ENCODE measurements around the gene IRF7. TPM values are rescaled to one million over a fixed set of nuclear protein-coding genes. Genes with fewer than 3 reads are reported as not detected.

IRF7 gene
- total RNA-seq, 1 donor from 2014 or later, result 18.9 TPM

- DNase-seq (ENCODE audit: extremely low spot score in 2 of 2), result no peak
- Histone ChIP-seq H3K36me3 (no peaks in the 10 kb centered on the region), H3K27ac (no peak overlapping the region)
Observed at GRCh38 chr11:628056-628455, 12.3 kb upstream of the IRF7 start.

GRCh38 chr11:627308-627576 lies 11.5 kb upstream of the IRF7 start:
- H3K4me1 ChIP-seq, result peaks cover 5% of the 10 kb centered on the region
- no peaks in the 10 kb centered on the region for H3K36me3 ChIP-seq
- H3K4me3 ChIP-seq, result no peak overlapping the region
- no peak overlapping the region for H3K27ac ChIP-seq
- no peaks in the 10 kb centered on the region for H3K27me3 ChIP-seq
- intact Hi-C loops (cut with DNase I), result no loop called here
- no peaks in the 10 kb centered on the region for H3K9me3 ChIP-seq
- TF ChIP-seq POLR2A (IDR thresholded peaks at IDR 0.05) (no peak), CTCF (IDR thresholded peaks at IDR 0.05) (no peak), POLR2AphosphoS5 (IDR thresholded peaks at IDR 0.05; ENCODE audit: insufficient read depth in 1 of 2, low read depth in 1 of 2) (no peak)
- DNase-seq (ENCODE audit: extremely low spot score in 2 of 2), result no peak

More at GRCh38 chr11:628056-628455, 12.3 kb upstream of the IRF7 start:
- peaks cover 5% of the 10 kb centered on the region for H3K4me1 ChIP-seq
- H3K9me3 ChIP-seq, result no peaks in the 10 kb centered on the region
- no peak overlapping the region for H3K4me3 ChIP-seq
- TF ChIP-seq POLR2AphosphoS5 (IDR thresholded peaks at IDR 0.05; ENCODE audit: insufficient read depth in 1 of 2, low read depth in 1 of 2), result no peak
- intact Hi-C loops (cut with DNase I), result no loop called here
- H3K27me3 ChIP-seq, result no peaks in the 10 kb centered on the region

- no peaks in the 10 kb centered on the region for H3K9me3 ChIP-seq
- no peak within 1 kb of the TSS for H3K4me3 ChIP-seq
- intact Hi-C loops (cut with DNase I), result no loop called here
- peaks cover 5% of the 10 kb centered on the region for H3K4me1 ChIP-seq
- DNase-seq (ENCODE audit: extremely low spot score in 2 of 2), result no peak
- no peak for TF ChIP-seq CTCF (IDR thresholded peaks at IDR 0.05)
- TF ChIP-seq POLR2A (IDR thresholded peaks at IDR 0.05), result no peak
- no peak for TF ChIP-seq POLR2AphosphoS5 (IDR thresholded peaks at IDR 0.05; ENCODE audit: insufficient read depth in 1 of 2, low read depth in 1 of 2)
- H3K27me3 ChIP-seq, result no peaks in the 10 kb centered on the region
- H3K36me3 ChIP-seq, result no peaks in the 10 kb centered on the region
- no peak within 1 kb of the TSS for H3K27ac ChIP-seq
Observed at GRCh38 chr11:626475-627307, 10.9 kb upstream of the IRF7 start, which contains the start of gene SCT. SCT (minus strand) TSS chr11:627181; CDS start chr11:627143, 38 bp downstream.

GRCh38 chr11:625636-626268 lies 10.0 kb upstream of the IRF7 start:
- no peak for TF ChIP-seq POLR2A (IDR thresholded peaks at IDR 0.05)
- TF ChIP-seq CTCF (IDR thresholded peaks at IDR 0.05), result no peak
- TF ChIP-seq POLR2AphosphoS5 (IDR thresholded peaks at IDR 0.05; ENCODE audit: insufficient read depth in 1 of 2, low read depth in 1 of 2), result no peak
- Histone ChIP-seq H3K9me3 (no peaks in the 10 kb centered on the region), H3K27ac (no peak overlapping the region), H3K4me1 (peaks cover 5% of the 10 kb centered on the region), H3K27me3 (no peaks in the 10 kb centered on the region), H3K36me3 (no peaks in the 10 kb centered on the region), H3K4me3 (no peak overlapping the region)
- DNase-seq (ENCODE audit: extremely low spot score in 2 of 2), result no peak
- intact Hi-C loops (cut with DNase I), result no loop called here

- TF ChIP-seq POLR2AphosphoS5 (IDR thresholded peaks at IDR 0.05; ENCODE audit: insufficient read depth in 1 of 2, low read depth in 1 of 2), result no peak
- no peak for TF ChIP-seq POLR2A (IDR thresholded peaks at IDR 0.05)
- no peak for TF ChIP-seq CTCF (IDR thresholded peaks at IDR 0.05)
- DNase-seq (ENCODE audit: extremely low spot score in 2 of 2), result no peak
- H3K27me3 ChIP-seq, result no peaks in the 10 kb centered on the region
- no peak within 1 kb of the TSS for H3K4me3 ChIP-seq
- H3K4me1 ChIP-seq, result peaks cover 5% of the 10 kb centered on the region
- H3K27ac ChIP-seq, result no peak within 1 kb of the TSS
- no peaks in the 10 kb centered on the region for H3K36me3 ChIP-seq
- intact Hi-C loops (cut with DNase I), result no loop called here
- H3K9me3 ChIP-seq, result no peaks in the 10 kb centered on the region
Observed at GRCh38 chr11:624705-625635, 9.2 kb upstream of the IRF7 start, which contains the start of gene CDHR5. CDHR5 (minus strand) TSS chr11:624955; CDS start chr11:624902, 53 bp downstream.

All from vagina (tissue), 2 donors.